Measurements from ENCODE around the gene SPATC1L.

The SPATC1L gene

DNA sequence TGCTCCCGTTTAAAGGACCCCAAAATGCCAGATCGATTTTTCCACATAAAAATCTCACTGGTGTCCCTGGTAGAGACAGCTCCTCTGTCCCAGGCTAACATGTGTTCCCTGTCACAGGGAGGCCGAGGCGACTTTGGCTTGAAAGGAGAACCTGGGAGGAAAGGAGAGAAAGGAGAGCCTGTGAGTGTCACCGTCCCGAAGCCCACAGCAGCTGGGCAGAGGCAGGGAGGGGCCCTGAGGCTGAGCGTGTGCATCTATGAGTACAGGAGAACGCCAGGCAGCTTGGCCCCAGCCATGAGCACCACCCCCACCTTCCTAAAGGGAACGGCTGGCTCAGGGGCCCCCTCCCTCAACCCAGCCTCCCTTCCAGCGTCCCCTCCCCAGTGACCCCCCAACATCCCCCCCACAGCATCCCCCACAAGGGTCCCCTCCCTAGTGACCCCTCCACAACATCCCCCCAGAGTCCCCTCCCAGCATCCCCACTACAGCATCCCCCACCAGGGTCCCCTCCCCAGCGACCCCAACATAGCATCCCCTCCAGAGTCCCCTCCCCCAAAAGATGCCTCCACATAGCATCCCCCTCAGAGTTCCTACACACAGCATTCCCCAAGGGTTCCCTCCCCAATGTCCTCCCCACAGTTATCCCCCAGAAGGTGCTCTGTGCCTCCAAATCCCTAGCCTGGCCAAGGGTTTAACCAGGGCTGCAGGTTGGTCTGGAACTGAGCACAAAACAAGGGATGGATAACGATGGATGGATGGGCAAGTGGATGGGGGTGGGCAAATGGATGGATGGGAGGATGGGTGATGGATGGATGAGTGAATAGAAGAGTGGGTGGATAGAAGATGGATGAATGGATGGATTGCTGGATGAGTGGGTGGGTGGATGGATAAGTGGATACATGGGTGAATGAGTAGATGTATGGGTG lies 61.2 kb downstream of the SPATC1L start:
- in situ Hi-C loops (cut with HindIII; ENCODE audit: low sequenced_read_pairs) = no loop called here

DNA sequence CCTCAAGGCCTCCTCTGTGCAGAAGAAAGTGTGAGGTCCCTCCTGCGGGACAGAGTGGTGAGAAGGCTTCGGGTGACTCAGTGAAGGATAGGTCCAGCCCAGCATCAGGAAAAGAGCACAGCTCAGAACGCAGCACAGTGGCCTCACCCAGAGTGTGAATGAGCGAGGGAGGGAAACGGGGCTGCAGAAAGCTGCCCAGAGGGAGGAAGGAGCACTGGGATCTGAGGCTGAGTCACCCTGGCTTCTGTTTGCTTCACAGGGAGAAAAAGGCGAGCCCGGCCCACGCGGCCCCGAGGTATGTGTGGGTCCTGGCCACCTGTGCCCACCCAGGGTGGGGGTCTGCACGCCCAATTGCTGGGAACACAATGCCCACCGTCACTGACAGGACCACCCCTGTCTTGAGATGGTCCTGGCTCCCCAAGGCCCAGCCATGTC lies 62.0 kb downstream of the SPATC1L start:
- in situ Hi-C loops (cut with HindIII; ENCODE audit: low sequenced_read_pairs) = no loop called here

DNA sequence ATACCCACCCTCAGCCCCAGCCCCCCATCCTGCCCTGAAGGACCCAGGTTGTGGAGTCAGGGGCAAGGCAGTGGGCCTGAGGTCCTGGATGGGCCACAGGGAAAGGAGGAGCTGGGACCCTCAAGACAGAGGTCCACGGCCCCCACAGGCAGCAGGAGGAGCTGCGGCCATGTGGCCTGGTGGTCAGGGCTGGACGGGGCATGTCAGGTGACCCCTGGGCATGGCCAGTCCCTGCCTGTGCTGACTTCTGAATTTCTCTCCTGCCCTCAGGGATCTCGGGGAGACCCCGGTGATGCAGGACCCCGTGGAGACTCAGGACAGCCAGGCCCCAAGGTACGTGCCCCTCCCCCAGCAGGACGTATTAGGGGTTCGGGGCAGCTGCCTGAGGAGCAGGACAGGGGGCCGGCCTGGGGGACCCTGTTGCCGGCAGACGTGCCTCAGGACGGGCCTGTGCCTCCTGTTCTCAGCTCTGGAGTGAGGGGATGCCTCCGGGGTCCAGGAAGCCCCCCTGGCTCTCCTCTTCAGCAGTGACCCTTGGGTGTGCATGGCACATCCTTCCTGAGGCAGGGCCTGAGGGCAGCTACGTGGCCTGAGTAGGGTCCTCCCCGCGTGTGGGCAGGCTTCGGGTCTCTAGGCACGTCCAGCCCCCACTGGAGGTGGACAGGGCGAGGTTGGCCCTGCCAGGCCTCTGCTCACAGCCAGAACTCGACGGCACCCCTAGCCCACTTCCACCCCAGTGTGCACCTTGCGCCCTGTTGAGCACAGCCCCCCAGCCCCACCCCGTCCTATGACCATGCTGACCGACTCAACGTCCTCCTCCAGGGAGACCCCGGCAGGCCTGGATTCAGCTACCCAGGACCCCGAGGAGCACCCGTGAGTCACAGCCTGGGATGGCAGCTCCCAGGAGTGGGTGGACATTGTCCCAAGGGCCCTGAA lies 62.7 kb downstream of the SPATC1L start:
- in situ Hi-C loops (cut with HindIII; ENCODE audit: low sequenced_read_pairs) = no loop called here

DNA sequence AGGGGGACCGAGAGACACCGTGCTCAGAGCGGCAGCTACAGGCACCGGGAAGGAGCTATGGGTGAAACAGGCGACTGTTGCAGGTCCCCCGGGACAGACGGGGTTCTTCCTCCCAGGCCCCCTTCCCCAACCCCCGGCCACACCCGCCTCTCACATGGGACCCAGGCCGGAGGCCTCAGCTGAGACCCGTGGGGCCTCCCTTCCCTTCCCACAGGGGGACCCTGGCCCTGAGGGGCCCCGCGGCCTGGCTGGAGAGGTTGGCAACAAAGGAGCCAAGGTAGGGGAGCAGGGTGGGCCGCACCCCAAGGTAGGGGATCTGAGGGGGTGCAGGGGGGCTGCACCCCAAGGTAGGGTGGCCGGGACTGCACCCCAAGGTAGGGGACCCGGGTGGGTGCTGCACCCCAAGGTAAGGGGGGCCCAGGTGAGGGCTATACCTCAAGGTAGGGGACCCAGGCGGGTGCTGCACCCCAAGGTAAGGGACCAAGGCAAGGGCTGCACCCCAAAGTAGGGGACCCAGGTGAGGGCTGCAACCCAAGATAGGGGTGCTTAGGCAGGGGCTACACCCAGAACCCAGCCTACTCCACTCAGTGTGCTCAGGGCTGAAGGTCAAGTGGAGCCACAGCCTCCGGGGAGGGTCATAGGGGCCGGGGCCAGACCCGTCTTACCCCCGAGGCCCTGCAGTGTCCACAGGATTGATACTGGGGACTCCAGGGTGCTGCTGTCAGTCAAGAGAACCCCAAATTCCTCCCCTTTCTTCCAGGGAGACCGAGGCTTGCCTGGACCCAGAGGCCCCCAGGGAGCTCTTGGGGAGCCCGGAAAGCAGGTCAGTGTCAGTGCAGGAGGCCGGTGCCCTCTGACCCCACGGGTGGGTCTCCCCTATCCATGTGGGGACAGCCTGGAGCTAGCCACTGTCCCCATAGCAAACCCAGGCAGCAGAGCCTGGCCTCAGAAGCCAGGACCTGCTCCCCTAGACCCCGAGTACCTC lies 63.7 kb downstream of the SPATC1L start:
- in situ Hi-C loops (cut with HindIII; ENCODE audit: low sequenced_read_pairs) = no loop called here

DNA sequence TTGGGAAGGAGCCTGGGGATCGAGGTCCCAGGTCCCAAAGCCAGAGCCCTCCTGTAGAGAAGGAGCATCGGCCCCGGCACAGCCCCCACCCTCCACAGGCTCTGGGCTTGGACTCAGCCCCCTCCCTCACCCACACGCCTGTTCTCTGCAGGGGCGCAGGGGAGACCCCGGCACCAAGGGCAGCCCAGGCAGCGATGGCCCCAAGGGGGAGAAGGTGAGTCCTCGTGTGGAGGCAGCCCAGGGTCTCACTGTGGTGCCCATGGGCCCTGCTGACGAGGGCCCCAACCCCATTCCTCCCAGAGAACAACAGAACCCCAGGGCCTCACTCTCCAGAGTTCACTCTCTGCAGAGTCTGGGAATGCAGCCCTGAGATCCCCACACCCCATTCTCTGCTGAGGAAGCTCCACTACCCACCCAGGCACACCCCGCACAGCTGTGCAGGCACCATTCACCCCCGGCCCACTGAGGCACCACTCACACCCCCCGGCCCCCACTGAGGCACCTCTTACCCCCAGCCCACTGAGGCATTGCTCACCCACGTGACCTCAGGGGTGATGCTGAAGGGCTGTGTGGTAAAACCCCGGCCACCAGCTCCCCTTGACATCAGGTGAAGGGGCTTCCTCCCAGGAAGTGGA lies 64.5 kb downstream of the SPATC1L start:
- in situ Hi-C loops (cut with HindIII; ENCODE audit: low sequenced_read_pairs) = no loop called here

DNA sequence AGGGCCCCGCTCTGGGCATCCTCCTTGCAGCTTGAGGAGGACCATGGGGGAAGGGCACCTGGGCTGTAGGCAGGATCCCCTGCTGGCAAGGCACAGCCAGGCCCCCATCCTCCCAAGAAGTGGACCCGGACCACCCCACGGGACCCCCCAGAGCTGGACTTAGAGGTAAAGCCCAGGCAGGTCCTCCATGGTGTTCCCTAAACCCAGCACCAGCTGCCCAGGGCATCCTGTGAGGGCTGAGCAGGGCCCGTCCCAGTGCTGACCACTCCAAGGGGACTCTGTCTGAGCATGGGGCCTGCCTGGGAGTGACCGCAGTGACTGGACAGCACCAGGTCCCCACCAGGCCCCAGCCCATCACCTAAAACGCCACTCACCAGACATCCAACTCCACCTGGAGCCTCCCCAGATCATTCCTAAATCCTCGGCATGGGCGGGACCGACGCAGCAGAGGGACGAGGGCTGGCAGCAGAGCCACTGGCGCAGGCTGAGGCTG lies 65.1 kb downstream of the SPATC1L start:
- in situ Hi-C loops (cut with HindIII; ENCODE audit: low sequenced_read_pairs) = no loop called here

DNA sequence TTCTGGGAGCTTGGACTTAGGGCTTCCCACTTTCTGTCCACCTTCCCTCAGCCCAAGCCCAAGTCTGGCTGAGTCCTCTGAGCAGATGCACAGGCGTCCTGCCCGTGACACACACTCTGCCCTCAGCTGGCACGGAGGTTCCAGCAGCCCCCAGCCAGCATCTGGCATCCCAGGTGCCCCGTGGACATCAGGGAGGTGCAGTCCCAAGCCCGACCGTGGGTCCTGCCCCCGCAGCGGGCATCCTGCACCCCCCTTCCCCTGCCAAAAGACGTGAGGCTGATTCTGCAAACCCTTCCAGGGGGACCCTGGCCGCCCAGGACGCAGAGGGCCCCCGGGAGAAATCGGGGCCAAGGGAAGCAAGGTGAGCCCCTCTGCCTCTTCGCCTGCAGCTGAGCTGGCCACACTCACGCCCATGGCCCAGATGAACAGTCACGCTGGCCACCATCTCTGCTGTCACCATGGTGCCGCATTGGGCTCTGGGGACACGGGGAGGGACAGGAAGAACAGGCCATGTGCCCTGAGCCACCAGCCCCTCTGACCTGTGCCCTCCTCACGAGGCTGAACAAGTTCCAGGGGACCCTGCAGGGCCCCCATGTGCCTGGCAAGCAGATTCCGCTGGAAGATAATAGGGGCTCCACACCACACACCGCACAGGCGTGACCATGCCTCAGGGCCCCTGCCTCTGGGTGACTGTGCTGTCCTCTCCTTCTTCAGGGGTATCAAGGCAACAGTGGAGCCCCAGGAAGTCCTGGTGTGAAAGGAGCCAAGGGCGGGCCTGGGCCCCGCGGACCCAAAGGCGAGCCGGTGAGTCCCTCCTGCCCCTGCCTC lies 65.7 kb downstream of the SPATC1L start:
- in situ Hi-C loops (cut with HindIII; ENCODE audit: low sequenced_read_pairs) = no loop called here

DNA sequence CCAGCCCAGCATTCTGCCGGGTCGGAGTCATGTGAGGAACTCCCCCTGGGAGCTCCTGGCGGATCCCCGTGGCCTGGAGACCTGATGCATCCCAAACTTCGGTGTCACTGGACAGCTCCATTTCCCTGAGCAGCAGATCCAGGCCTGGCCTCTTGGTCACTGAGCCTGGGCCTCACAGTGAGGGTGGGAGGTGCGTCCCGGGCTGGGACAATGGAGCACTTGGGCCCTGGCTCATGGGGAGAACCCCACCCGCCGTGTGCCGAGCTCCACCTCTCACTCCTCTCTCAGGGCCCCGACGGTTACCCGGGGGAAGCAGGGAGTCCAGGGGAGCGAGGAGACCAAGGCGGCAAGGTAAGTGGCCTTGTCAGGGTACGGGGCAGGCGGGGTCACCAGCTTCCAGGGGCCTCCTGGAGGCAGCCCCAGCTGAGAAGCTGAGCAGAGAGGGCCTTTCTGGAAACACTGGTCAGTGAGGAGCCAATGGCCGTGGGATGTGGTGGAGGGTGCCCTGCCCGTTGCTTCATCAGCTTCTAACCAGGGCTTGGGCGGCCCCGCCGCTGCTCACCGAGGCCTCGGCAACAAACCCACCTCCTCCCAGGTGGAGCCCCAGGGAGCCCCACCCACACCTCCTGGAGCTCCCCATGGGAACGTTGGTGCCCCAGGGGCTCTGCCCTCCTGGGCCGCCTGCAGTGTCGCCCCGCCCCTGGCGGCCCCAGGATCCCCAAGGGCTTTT lies 66.5 kb downstream of the SPATC1L start:
- in situ Hi-C loops (cut with HindIII; ENCODE audit: low sequenced_read_pairs) = no loop called here

DNA sequence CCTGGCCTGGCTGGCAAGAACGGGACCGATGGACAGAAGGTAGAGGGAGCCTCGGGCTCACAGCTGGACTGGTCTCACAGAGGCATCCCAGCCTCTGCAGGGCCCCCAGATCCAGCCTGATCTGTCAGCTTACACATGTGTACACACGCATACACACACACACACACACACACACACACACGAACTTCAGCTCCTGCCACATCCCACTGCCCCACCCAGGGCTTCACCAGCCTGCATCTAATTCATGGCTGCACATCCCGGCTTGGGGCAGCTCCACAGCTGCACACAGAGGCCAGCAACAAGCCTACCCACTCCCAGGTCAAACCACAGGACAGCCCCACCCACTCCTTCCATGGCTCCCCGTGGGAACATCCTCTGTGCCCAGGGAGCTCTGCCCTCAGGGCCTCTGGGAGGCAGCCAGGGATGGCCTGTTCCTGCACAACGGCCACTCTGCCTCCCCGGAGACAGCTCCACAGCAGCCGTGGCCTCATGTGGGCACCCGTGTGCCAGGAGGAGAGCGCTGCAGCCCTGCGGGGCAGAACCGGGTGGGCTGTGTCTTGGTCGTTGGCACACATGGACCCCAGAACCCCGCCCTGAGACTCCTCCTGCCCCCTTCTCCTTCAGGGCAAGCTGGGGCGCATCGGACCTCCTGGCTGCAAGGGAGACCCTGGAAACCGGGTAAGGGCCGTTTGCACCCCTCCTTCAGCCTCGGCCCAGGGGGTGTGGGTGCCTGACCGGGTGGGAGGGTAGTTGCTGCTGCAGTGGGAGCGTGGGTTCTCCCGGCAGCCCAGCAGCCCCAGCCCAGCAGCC lies 67.3 kb downstream of the SPATC1L start:
- in situ Hi-C loops (cut with HindIII; ENCODE audit: low sequenced_read_pairs) = no loop called here

DNA sequence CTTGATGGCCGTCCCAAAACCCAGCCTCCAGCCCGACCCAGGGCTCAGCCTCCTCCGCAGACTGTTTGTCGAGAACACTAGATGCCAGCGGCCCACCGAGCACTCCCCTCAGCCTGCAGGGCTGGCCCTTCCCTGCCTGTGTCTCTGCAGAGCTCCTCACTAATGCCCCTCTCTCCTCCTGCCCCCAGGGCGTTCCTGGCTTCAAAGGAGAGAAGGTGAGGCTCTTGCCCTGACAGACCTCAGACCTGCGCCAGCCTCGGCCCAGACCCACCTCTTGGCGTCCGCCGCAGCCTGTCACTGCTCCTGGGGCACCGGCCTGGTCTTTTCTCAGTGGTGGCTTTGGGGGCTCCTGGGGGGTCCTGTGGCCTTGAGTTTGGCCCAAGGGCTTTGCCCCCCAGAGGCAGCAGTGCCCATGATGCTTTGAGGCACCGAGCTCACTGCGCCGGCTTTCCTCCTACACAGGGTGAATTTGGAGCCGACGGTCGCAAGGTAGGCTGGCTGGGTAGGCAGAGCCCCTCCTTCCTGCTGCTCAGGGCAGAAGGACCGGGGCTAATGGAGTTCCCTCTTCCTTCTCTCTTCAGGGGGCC lies 68.0 kb downstream of the SPATC1L start:
- in situ Hi-C loops (cut with HindIII; ENCODE audit: low sequenced_read_pairs) = no loop called here

DNA sequence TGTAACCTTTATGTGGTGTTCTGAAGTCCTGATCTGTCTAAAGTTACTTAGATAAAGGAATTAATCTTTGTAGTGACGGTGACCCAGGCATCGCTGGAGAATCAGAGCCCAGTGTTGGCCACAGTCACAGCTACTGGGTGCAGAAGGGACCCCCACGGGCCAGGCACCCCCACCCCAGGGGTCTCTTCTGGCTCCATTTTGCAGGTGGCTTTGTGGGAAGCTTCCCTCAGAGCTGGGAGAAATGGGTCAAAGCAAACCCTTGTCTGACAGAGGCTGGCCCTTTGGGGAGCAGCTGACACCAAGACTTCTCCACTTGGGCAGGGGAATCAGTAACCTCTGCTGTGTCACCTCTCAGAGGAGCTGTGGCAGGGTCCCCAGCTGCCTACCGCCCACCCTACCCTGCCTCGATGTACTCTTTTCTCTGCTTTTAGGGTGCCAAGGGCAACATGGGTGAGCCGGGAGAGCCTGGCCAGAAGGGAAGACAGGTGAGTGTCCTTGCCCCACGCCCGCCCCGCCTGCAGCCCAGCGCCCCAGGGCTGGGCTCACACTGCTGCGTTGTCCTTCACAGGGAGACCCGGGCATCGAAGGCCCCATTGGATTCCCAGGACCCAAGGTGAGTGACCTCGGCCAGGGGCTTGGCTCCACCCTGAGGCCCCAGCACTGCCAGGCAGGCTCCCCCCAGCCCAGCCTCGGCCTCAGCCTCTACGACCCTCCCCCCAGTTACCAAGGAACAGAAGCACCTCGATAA lies 68.6 kb downstream of the SPATC1L start:
- in situ Hi-C loops (cut with HindIII; ENCODE audit: low sequenced_read_pairs) = no loop called here

DNA sequence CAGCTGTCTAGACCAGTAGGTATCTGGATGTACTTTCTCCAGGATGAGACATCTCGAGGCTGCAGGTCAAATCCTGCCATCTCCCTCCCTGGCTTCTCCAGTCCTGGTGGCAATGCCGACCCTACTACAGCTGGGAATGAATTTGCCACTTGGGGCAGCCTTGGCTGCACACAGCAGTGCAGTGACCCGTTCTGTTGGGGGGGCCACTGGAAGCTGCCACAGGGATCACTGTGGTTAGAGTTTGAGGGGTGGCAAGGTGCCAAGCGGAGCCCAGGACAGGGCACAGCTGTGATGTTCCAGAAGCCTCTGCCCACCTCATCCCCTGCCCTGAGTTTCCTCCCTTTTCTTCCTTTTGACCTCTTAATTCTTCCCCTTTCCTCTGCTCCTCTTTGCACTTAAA lies 69.3 kb downstream of the SPATC1L start:
- in situ Hi-C loops (cut with HindIII; ENCODE audit: low sequenced_read_pairs) = no loop called here

DNA sequence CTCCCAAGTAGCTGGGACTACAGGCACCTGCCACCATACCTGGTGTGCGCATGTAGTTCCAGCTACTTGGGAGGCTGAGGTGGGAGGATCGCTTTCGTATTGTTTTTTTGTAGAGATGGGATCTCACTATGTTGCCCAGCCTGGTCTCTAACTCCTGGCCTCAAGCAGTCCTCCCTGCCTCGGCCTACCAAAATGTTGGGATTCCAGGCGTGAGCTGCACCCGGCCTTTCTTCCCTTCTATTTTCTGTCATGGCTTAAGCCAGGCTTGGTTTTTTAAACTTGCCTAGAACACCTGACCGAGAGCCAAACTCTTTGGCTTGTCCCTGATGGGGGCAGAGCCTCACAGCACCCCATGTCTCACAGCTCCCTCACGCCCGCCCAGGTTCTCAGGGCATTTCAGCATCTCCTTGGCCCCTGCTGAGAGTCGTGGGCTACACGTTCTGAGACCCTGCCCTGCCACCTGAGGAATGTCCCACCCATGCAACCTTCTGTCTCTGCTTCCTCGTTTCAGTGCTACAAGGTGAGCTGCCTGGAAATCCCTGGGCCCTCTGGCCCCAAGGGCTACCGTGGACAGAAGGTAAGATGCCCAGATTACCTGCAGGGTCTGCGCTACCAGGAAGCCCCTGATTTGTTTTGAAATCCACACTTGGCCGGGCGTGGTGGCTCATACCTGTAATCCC lies 70.6 kb downstream of the SPATC1L start:
- in situ Hi-C loops (cut with HindIII; ENCODE audit: low sequenced_read_pairs) = no loop called here

DNA sequence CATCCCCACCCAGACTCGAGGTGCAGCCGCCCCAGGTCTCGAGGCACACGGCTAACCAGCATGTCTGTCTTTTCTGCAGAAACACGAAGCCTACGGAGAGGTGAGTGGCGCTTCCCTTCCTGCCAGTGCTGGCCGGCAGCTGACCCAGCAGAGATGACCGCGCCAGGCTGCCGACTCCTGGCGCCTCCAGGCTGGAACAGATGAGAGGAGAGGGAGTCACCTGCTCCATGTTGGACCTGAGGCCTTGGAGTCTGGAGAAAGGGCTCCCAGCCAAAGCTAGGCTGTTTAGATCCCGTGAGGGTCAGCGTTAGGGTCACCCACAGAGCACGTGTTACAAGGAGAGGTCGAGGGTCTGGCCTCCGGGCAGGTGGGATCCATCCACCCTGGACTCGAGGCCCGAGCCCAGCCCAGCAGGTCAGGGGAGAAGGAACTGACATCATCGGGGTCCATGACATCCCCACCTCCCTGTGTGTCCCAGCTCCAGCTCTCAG lies 71.5 kb downstream of the SPATC1L start:
- in situ Hi-C loops (cut with HindIII; ENCODE audit: low sequenced_read_pairs) = no loop called here

DNA sequence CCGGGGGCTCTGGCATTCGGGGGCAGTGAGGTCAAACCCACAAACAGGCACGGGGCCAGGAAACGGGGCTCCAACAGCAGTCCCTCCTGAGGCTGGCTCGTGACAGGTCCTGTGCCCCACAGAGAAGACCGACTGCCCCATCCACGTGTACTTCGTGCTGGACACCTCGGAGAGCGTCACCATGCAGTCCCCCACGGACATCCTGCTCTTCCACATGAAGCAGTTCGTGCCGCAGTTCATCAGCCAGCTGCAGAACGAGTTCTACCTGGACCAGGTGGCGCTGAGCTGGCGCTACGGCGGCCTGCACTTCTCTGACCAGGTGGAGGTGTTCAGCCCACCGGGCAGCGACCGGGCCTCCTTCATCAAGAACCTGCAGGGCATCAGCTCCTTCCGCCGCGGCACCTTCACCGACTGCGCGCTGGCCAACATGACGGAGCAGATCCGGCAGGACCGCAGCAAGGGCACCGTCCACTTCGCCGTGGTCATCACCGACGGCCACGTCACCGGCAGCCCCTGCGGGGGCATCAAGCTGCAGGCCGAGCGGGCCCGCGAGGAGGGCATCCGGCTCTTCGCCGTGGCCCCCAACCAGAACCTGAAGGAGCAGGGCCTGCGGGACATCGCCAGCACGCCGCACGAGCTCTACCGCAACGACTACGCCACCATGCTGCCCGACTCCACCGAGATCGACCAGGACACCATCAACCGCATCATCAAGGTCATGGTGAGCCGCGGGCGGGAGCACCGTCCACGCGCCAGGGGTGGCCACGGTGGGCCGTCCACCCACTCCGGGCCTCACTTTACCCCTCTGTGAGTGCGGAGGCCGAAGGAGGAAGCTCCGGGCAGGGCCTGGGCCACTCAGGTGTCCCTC lies 72.2 kb downstream of the SPATC1L start:
- in situ Hi-C loops (cut with HindIII; ENCODE audit: low sequenced_read_pairs) = no loop called here
